Measurements from ENCODE around the gene MEIKIN.
A peak's percentile ranks its signal among the peaks of the same experiment; 100 is the strongest.

MEIKIN gene
- 0 reads per million in 2 donors for total RNA-seq

- DNase-seq = no peak
These were observed at the start of gene MEIKIN for GRCh38 chr5:131945551-131946168. Gene MEIKIN, minus strand, starts transcription at chr5:131945663. Its CDS starts 158 bp downstream, at chr5:131945505.

- no peak for DNase-seq
These were observed 49.2 kb upstream of the MEIKIN start for GRCh38 chr5:131994533-131995226.

- no peak for DNase-seq
These were observed 48.6 kb upstream of the MEIKIN start for GRCh38 chr5:131994090-131994489.

- DNase-seq = no peak
These were observed 48.2 kb upstream of the MEIKIN start for GRCh38 chr5:131993676-131994075.

GRCh38 chr5:131992370-131992769, 46.9 kb upstream of the MEIKIN start:
- DNase-seq = no peak

DNA sequence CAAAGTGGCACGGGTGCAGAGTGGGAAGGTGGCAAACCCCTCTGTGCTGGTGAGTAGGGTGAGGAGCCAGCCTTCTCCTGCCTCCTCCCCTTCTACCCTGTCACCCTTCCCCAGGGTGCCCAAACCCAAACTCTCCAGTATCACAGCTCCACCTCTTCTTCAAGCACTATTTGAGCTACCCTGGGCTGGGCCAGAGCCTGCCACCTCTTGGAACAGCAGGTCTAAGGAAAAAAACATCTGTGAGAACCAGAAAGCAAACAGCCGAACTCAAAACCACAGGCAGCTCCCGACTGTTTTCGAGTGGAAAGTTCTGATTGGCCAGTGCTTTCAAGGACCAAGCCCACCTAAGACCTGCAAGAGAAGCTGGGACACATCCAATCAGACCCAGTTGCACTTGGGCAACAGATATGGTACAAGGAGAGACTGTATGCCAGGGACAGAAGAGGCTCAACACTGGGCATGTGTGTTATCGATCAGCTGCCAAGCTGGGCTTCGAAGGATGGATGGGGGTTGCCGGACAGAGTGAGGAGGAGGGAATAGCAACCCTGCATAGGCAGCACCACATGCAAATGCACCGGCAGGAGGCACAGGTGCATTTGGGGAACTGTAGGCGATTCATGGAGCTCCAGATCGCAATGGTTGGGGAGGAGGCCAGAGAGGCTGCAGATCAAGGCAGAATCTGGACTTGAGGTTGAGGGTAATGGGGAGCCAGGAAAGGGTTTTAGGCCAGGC, 46.3 kb upstream of the MEIKIN start:
- no peak for DNase-seq

DNA sequence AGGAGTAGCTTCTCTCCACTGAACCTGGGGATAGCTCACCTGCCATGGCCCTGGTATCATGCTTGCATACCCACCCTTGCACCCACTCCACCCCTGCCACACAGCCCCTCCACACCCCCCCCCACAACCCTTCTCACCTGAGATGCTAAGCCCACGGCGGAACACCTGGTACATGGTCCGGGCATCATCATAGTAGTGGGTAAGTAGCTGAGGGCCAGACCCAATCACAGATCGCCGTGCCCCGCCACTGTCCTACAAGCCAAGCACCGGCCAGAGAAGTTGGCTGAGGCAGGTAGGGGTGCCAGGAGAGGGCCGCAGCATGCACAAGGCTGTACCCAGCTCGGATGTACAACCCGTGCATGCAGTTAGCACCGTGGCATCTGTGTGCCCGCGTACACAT, 45.3 kb upstream of the MEIKIN start:
- no peak for DNase-seq

DNA sequence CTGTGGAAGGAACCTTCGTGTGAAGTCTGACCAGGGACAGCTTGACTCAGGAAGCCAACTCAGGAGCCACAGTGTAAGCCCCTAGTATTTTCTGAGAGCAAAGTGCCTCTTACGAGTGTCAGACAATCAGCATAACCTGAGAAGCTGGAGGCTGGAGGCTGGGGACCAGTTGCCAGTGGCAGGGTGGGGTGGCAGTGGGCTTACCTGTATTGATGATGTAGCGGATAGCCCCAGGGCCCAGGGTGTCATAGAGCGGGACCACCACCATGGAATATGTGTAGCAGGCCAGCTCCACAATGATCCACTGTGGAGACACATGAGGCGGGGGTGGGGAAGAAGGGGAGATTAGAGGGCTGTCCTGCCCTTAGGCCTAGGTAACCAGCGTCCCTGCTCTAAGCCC, 43.1 kb upstream of the MEIKIN start:
- no peak for DNase-seq

DNA sequence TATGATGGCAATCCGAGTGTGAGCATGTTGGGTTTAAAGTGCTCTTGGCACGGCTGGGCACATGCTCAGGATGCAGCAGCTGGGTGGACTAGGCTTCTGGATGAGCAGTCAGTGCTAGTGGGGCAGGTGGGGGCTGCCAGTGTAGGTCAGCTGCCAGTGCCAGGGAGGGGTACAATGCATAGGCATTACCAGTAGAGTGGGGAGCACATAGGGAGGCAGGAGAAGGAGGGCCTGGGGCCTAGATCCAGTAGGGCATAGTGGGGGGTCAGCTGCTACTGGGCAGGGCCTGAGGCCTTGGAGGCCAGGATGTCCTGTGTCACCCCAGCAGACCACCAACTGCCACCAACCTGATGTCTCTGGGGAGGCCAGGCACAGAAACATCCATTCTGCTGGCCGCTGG, 41.8 kb upstream of the MEIKIN start:
- DNase-seq = no peak

- DNase-seq = no peak
These were observed 40.9 kb upstream of the MEIKIN start for GRCh38 chr5:131986161-131986912.

DNA sequence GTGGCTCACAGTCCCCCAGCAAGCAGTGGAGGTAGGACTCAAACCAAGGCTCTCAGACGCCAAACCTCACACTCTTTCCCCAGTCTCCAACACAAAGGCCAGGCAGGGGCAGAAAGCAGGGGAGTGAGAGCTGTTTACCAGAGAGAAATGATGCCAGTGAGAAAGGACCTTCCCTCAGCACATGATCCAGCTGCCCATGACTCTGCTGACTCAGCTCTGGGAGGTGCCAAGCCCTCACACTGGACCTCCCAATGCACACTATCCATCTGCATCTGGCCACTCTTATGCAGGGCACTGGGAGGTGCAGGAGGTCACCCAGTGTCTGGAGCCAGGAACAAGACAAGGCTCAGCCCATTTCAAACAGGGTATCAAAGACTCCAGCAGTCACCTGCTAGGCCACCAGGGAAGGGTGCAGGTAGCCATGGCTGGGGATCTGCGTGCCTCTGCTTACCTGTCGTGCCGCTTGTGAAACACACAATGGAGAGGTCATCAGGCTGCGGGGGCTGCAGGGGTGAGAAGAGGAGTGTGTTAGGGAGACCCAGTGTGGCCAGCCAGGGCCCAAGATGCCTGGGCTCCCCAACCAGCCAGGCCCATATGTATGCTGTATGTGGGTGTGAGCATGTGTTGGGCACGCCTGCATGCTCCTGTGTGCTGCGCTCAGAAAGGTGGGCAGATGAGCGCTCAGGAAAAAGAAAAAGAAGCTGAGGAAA, 39.6 kb upstream of the MEIKIN start:
- no peak for DNase-seq

- DNase-seq = no peak
These were observed 37.8 kb upstream of the MEIKIN start for GRCh38 chr5:131983244-131983771.

DNA sequence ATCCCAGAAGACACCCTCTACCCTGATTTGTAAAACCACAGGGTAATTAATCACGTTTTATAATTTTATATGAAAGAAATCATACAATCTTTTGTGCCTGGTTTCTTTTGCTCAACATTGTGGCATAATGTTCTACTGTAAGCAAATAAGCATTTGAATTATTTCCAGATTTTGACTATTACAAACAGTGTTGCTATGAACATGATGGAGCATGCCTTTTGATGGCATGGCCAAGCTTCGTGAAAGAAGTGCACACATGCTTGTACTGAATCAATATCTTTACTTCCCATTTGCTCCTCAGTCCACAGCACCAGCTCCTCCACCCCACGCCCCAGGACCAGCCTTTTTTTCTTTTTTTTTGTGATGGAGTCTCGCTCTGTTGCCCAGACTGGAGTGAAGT, 36.1 kb upstream of the MEIKIN start:
- DNase-seq = no peak

DNA sequence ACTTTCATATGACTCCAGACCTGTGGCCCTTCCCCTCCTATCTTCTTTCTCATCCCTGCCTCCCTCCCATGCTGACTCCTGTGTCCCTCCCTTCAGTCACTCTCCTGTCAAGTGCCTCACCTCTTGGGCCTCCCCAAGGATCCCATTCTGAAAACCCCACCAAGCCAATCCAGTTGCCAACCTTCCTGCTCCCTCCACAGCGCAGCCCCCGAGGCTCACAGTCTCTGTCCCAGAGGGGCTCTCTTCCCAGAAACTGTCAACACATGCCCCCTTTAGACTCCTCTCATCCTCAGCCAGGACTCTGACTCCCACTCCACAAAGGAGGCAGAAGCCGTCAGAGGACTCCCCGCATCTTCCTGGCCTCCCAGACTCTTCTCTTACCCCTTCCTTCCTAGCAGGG, 35.2 kb upstream of the MEIKIN start:
- no peak for DNase-seq

DNA sequence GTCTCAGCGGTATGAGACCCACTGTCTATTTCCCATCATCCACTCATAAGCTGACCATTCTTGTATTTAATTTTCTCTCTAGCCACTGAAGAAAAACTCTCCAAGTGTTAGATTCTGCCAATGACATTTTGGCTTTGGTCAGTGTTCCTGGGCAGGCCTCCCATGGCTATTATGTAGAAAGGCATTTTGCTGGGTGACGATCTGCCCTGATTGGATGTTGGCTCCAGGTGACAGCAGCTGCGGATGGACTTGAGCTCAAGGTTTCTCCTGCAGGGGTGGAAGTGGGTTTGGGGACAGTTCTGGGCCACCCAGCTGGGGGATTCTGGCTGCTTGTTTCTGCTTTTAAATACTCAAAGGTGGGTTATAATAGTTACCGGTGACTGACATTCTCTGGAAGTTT, 34.4 kb upstream of the MEIKIN start:
- DNase-seq = no peak

DNA sequence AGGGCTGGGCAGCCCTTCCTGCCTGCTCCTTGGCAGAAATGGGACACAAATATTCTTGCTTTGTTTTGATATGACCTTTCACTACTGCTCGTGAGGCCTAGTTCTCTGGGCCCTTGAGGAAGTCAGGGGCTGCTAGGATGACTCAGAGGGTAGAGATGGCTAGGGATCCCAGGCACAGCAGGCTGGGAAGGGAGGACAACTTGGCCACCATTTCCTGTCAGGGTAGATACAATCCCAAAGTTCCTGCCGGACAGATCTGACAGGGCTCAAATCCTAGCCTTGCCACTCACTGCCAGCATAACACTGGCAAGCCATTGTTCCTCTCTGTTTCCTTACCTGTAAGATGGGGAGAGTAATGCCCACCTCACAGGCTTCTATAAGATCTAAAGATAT, 31.7 kb upstream of the MEIKIN start:
- no peak for DNase-seq

- DNase-seq = no peak
These were observed 31.1 kb upstream of the MEIKIN start for GRCh38 chr5:131976414-131977211.

GRCh38 chr5:131974956-131975726, 29.7 kb upstream of the MEIKIN start:
- peak in 2 of 5 experiments; percentile 42 to 72 for DNase-seq

- no peak for DNase-seq
These were observed 29.1 kb upstream of the MEIKIN start for GRCh38 chr5:131974622-131974955.

GRCh38 chr5:131974016-131974415, 28.6 kb upstream of the MEIKIN start:
- no peak for DNase-seq

All from T-helper 2 cell (primary cell).